Urothelium cell line (cell line): ENCODE data around the gene FCGR3B.
"Not testable (repeated sequence)": the region's sequence is repeated elsewhere in the genome, so short reads cannot be mapped to it uniquely, and the experiment has no call there.

Experiments used
- DNase-seq: peaks from one replicate; pipeline ENCODE4 v3.0.0; 2011; ENCODE audit warnings: low spot score, mixed read lengths
- FAIRE-seq: peaks from 2 replicates; lab custom pipeline; 2011; peaks lifted over from hg19 to GRCh38; lab: Jason Lieb, UNC

The FCGR3B gene

DNA sequence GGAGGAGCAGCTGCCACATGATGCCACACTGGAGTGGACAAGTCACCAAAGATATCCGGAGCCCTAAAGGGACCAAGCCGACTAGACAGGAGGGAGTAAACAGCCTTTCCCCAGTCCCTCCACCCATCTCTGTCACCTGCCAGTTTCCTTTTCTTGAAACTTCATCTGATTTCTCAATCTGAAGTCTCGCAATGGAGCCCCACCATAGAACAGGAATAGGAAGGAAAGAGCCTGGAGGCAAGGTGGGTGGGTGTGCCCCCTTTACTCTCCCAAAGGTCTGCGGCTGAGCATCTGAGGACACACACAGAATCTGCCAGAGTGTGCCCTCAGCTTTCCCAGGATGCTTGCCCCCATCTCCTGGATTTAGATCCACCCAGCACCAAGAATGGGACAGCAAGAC lies at the start of gene FCGR3B:
TSS of gene FCGR3B (minus strand) at position 101 of the 400 bp plus-strand sequence. CDS start at position 19, 82 bp downstream.
- DNase-seq (no peak), FAIRE-seq (no peak)

DNA sequence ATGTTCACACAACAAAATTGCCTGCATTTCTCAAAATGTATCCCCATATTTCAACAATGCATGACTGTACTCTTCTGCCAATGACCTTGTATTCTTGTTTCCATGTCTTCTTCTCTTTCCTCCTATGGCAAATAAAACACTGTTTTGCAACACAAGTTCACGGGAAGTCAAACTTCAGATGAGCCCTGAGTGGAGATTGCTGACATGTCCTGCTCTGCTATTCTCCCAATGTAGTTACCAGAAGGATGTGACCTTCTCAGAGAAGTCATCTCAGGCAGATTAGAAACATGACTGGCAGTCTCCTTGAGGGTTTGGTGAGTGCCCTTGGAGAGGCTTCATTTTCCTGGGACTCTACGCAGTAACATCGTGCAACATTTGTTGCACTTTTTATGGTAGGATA lies 47.5 kb upstream of the FCGR3B start:
- no peak for DNase-seq
- no peak for FAIRE-seq

DNA sequence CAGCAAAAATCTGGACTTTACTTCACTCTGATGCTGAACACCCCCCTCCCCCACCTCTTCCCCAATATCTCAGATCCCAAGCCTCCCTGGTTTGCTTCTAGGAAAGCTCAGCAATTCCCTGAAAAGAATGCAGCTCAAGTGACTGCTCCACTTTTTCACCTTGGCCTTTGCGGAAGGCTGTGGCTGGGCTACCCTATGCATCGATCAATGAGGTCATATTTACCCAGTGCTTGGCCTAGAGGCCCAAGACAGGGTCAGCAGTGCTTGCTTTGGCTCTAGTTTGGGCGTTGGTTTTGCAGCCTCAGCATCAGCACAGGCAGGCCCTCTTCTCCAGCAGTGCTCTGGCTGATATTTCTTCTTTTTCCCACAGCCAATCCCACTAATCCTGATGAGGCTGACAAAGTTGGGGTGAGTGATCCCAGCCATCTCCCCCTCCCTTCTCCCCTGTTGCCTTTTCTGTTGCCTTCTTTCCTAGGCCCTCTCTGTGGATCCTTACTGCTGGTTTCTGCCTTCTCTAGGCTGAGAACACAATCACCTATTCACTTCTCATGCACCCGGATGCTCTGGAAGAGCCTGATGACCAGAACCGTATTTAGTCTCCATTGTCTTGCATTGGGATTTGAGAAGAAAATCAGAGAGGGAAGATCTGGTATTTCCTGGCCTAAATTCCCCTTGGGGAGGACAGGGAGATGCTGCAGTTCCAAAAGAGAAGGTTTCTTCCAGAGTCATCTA lies 46.1 kb upstream of the FCGR3B start:
- DNase-seq: no peak
- no peak for FAIRE-seq

DNA sequence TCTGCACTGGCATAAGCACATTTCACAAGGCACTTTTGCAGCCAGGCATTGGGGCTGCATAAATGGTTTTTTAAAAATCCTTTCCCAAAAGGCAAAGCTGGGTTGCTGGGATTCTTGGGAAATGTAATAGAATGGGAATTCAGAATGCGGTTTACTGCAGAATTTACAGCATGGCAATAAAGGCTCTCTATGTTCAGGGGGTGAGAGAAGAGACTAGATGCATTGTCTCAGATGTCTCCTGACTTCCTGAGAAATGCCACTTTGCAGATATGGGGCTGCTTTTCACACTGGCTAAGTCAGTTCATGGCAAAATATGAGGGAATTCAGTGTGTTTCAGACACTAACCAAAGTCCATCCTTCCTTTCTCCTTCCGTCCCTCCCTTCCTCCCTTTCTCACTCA lies 45.5 kb upstream of the FCGR3B start:
- FAIRE-seq: no peak

DNA sequence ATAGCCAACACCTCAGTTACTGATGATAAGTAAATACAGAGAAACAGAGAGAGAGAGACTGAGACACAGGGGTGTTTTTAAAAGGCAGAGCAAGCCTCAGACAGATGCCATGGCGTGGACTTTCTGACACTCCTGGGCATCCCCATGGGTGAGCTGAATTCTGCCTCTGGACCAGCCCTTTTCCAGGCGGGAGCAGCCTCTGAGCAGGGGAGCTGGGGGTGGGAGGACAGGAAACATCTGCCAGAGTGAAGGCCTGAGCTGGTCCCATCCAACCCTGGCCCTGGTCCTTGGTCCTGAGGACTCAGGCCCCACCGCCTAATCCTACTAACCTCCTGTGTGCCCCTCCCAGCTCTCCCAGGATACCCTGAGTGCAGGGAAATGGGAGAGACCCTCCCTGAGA lies 43.9 kb upstream of the FCGR3B start:
- not testable (repeated sequence) for DNase-seq, FAIRE-seq

More for the DNA sequence above, 45.5 kb upstream of the FCGR3B start:
- DNase-seq: no peak

DNA sequence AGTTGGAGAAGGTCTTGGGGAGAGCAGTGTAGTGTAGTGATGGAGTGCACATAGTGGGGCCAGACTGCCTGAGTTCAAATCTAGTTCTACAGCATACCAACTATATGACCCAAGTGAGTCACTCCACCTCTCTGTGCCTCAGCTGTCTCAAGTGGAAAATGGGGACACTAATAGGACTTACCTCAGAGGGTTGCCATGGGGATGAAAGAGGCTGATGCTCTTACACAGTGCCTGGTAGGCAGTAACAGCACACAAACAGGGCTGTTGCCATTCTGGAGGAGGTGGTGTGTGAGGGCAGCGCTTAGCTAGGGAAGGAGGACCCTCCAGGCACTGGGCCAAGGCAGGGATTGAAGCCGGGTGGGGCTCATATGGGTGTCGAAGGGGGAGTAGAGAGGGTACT lies 43.5 kb upstream of the FCGR3B start:
- FAIRE-seq, DNase-seq: not testable (repeated sequence)

DNA sequence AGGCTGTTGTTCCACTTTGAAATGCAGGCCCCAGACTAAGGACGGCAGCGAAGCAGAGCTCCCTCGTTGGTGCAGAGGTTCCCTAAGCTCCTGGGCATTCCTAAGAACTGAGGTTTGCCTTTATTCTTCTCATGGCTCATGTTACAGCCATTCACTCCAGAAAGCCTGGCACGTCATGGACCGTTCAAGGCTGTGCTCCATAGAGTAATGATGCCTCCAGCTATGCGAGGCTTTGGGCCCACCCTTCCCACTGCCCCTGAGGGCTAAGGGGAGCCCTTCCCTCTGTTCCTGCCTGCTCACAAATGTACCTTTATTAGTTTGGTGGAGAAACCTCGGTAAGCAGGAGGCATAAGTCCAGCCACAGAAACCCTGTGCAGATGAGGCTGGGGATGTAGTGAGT lies 42.5 kb upstream of the FCGR3B start:
- DNase-seq, FAIRE-seq: not testable (repeated sequence)

DNA sequence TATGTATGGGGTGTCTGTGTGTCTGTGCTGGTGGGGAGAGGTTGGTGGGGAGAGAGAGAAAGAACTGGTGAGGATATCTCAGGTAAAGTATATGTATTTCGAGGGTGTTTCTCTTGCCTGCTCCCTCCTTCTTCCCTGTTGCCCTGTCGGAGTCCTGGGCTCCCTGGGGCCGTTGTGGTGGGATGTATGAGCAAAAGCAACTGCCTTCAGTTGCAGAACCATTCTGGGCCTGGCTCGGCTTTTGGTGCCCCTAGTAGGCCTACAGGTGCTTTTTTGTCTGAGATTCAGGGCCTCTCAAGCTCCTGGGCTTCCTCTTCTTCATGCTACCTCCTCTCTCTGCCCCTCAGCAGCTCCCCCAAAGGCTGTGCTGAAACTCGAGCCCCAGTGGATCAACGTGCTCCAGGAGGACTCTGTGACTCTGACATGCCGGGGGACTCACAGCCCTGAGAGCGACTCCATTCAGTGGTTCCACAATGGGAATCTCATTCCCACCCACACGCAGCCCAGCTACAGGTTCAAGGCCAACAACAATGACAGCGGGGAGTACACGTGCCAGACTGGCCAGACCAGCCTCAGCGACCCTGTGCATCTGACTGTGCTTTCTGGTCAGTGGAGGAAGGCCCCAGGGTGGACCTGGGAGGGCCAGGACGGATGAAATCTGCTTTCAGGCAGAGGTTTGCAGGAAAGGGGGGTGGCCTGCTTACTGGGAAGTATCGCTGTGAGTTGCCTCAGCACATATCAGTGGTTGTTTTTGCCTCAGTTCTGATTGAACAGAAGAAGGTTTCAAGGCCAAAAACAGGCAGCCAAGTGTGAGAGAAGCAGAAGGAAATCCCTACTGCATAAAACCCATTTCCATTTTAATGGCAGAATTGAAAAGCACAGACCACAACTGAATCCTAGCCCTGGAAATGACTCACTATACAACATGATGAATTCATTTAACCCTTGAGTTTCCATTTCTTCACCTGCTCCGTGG lies 40.4 kb upstream of the FCGR3B start:
- not testable (repeated sequence) for DNase-seq, FAIRE-seq

DNA sequence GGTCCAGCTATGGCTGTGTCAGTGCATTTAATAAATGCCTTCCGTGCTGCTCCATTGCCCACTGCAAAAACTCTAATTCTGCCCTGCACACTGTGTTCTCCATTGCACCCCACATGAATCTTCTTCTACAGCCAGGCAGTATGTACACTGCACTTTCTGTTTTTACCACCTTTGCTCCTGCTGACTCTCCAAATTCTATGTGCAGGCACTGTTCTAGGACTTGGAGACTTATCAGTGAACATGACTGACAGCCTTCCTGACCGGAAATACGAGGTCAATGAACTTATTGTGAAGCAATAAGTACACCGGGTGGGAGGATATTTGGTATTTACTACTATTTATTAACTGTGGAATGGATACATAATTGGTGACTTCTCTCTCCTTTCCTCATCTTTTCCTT lies 33.7 kb upstream of the FCGR3B start:
- not testable (repeated sequence) for FAIRE-seq, DNase-seq

DNA sequence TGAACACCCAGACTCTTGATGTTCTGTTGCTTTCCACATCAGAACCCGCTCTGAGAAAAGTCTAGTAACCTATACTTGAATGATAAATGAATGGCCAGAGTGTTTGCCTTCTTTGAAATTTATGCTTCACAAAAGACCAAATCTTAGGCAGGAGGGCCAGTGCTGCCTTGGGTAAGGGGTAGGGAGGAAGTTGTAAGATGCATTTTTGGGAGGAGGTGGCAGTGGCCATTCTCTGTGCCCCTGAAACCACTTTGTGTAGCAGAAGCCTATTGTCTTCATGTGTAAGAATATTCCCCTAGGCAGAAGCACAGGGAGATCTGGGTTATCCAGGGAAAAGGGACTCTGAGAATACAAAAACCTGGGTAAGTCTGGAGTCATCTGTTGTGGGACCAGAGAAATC lies 32.6 kb upstream of the FCGR3B start:
- not testable (repeated sequence) for FAIRE-seq

DNA sequence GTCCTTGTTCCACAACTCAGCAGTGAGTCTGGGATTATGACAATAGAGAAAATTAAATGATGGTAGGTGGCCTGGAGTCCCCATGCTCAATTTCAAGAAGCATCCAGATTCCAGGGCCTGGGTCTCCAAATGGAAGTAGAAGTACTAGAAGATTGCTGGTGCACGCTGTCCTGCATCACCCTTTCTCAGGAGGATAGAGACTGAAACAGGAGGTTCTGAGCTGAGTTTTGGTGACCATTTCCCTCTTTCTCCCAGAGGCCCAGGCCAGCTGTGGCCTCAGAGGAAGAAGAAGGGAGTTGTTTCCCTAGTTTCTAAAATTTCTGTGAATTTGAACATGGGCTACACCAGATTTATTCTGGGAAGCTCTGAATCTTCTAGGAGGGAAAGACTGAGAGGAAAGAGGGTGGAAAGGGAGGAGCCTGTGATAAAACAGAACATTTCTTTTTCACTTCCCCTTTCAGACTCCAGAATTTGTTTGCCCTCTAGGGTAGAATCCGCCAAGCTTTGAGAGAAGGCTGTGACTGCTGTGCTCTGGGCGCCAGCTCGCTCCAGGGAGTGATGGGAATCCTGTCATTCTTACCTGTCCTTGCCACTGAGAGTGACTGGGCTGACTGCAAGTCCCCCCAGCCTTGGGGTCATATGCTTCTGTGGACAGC lies 31.8 kb upstream of the FCGR3B start, which contains the start of gene FCGR2B:
TSS of gene FCGR2B (plus strand) at position 460 of the 656 bp plus-strand sequence. CDS start at position 559, 99 bp downstream.
- not testable (repeated sequence) for DNase-seq, FAIRE-seq

More for the DNA sequence above, 32.6 kb upstream of the FCGR3B start:
- DNase-seq: not testable (repeated sequence)

DNA sequence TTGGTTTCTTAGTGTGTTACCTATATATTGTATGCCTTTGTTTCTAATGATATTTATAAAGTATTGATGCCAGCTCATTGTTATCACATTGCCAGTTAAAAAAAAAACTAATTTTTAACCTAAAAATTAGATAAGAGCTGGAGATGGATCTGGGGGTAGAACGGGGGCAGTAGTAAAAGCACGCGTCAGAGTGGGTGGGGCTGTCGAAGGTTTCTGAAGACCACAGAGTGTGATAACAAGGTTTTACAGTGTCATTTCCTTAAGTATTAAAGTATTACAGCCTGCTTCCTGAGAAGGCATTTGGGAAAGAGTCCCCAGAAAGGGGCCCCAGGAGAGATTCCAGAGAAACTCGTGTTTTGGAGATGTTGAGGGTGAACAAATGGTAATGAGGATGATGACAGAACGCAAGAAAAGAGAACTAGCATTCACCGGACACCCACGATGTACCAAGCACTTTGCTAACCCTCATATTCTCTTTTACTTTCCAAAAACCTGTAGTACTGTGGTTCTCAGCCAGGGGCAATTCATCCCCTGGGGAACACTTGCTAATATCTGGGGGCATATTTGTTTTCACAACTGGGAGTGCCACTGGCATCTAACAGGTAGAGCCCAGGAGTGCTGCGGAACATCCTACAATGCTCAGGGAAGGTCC lies 30.8 kb upstream of the FCGR3B start:
- not testable (repeated sequence) for DNase-seq, FAIRE-seq

DNA sequence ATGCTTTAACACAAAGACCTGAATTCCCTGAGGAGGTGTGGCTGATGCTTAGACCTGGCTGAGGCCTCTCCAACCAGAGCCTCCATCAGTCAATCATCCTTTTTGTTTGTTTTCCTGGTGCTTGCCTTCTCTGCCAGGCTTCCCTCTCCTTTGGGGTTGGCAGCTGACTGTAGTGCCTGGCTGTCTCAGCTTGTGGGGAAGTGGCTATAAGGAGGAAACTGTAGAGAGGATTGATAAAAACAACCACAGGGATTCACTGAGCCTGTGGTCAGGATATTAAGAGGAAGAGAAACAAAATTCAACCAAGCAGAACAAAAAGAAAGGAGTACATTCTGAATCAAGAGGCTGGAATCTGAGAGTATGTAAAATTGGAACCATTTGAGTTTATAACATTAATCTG lies 27.5 kb upstream of the FCGR3B start:
- FAIRE-seq, DNase-seq: not testable (repeated sequence)

DNA sequence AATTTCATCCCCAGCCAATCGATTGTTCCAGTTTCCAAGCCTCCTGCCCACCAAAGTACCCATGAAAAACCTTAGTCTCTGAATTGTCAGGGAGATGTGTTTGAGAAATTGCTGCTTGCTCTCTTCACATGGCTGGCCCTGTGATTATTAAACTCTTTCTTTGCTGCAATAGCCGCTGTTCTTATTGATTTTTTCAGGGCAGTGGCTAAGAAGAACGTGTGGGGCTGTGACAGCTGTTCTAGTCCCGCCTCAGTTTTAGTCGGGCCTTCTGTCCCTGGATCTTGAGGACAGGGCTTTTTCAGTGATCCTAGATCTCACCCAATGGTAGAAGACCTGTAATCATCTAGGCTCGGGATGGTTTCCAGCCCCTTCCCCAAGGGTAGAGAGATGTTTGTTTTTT lies 23.0 kb upstream of the FCGR3B start:
- not testable (repeated sequence) for FAIRE-seq, DNase-seq

DNA sequence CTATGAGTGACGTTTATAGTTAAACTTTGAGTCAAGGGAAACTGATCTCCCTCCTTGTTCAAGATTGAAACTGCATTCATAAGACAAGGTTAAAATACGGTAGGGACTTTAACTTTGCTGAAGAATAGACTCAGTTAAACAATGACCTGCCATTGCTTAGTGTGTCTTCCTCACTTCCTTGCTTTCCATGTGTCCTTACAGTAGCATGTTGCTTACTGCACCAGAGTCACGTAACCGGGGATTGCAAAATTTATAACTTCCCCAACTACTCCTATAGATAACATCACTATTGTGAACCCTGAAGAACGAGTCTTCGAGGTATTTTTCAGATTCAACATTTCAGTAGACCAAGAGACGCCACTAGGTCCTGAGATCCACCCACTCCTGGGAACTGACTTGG lies 22.6 kb upstream of the FCGR3B start:
- not testable (repeated sequence) for FAIRE-seq, DNase-seq

DNA sequence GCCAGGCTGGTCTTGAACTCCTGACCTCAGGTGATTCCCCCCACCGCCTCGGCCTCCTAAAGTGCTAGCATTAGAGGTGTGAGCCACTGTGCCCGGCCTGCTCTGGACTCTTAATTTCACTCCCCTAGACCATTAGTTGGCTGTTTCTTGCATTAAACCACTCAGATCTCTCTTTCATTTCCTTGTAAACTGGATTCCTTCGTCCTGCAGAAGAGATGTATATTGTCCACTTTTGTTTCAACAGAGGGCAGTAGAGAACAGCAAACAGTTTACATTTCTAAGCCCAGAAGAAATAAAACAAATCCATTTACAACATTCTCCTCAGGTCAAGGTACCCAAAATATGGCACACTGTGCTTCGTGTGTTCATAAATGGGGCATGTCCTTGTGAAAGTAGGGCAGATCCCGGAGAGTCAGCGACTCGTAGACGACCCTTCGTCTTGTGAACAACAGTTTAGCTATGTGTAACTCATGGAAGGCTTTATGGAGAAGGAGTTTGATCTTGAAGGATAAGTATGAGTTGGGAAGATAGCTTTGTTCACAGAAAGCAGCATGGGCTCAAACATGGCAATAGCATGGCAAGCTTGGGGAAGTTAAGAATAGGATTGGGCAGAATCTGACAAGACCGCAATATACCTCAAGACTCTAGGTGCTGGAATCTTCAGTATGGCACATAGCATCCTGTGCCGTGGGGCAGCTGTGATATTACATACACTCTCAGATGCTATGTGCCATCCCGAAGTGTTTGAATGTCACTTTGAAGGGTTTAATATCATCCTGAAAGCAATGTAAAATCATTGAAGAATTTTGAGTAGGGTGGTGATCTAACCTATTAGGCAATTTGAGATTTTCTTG lies 16.8 kb upstream of the FCGR3B start:
- DNase-seq, FAIRE-seq: not testable (repeated sequence)

DNA sequence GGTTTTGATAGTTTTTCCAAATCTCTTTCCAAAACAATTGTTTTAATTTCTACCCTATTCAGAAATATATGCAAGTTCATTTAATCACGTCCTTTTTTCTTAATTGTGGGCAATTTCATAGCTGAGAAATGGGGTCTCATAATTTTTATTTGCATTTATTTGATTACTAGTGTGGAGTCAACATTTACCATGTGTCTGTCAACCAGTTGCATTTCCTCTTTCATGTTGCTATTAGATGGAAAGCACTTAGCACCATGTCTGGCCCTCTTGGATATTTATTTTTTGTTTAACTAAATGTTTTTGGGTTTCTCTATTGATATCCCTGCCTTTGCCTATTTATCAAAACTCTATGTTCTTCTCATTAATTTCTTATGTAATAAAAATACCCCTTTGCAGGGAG lies 13.9 kb upstream of the FCGR3B start:
- not testable (repeated sequence) for DNase-seq, FAIRE-seq

DNA sequence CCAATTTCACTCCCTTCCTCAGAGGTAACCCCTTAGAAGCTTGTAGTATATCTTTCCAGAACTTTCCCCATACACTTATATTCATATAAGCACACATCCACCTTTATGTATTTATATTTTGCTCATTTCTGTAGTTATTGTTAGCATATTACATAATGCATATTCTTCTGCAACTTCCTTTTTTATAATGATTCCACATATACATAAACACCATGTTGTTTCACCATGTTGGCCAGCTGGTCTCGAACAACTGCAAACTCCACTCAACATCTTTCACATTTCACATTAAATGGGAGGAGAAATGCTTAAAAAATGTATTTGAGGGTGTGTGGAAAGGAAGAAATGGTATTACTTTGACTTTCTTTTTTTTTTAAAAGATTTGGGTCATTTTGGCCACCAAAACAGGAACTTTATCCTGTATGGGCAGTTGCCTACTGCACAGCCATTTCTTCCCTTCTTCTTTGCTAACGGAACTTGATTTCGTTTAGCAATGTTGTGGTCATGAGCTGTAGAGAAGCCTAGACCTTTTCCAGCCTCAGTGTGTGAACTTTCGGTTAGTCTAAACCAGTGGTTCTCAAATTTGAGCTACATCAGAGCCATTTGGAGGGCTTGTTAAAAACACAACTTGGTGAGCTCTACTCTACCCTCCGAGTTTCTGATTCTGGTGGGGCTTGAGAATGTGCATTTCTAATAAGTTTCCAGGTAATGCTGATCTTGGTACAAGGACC lies 12.7 kb upstream of the FCGR3B start:
- FAIRE-seq, DNase-seq: not testable (repeated sequence)
